Fibroblast of the aortic adventitia (primary cell): ENCODE measurements around the gene FAM228B. TPM values are rescaled to one million over a fixed set of nuclear protein-coding genes. Genes with fewer than 3 reads are reported as not detected.
"Not testable (repeated sequence)": the region's sequence is repeated elsewhere in the genome, so short reads cannot be mapped to it uniquely, and the experiment has no call there.

Experiments used
- DNase-seq: peaks from one replicate; pipeline ENCODE4 v3.0.0-alpha.2; 2010; ENCODE audit warnings: low read depth
- H3K4me3 ChIP-seq: 2 replicates; pipeline ENCODE4 v1.5.1; 2011; ENCODE audit warnings: low read depth, mild to moderate bottlenecking, control low read depth, low read length, moderate library complexity
- total RNA-seq: library from RNA; depleted of rRNA; stranded (reverse); fragments of >200 nt; gene quantifications from 2 replicates; pipeline ENCODE4 v1.2.3, GENCODE V29; 2012; ENCODE audit warnings: low replicate concordance
- TF ChIP-seq, protein P1 (sequence below): IDR thresholded peaks from 2 replicates; pipeline ENCODE4 v1.5.1; 2011; ENCODE audit warnings: mild to moderate bottlenecking, low read length, control low read depth, inconsistent platforms; ENCODE audit not compliant: insufficient read depth

Gene FAM228B
- total RNA-seq, 1 donor = 10.3 TPM

GRCh38 chr2:24104110-24104650, 19.1 kb upstream of the FAM228B start:
- TF ChIP-seq, protein P1, sequence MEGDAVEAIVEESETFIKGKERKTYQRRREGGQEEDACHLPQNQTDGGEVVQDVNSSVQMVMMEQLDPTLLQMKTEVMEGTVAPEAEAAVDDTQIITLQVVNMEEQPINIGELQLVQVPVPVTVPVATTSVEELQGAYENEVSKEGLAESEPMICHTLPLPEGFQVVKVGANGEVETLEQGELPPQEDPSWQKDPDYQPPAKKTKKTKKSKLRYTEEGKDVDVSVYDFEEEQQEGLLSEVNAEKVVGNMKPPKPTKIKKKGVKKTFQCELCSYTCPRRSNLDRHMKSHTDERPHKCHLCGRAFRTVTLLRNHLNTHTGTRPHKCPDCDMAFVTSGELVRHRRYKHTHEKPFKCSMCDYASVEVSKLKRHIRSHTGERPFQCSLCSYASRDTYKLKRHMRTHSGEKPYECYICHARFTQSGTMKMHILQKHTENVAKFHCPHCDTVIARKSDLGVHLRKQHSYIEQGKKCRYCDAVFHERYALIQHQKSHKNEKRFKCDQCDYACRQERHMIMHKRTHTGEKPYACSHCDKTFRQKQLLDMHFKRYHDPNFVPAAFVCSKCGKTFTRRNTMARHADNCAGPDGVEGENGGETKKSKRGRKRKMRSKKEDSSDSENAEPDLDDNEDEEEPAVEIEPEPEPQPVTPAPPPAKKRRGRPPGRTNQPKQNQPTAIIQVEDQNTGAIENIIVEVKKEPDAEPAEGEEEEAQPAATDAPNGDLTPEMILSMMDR = no peak
- no peak overlapping the region for H3K4me3 ChIP-seq

GRCh38 chr2:24104906-24105305, 18.4 kb upstream of the FAM228B start:
- DNase-seq = no peak
- H3K4me3 ChIP-seq = no peak overlapping the region
- TF ChIP-seq, protein P1 = no peak

More at GRCh38 chr2:24104110-24104650, 19.1 kb upstream of the FAM228B start:
- no peak for DNase-seq

- no peak overlapping the region for H3K4me3 ChIP-seq
- peak; percentile 44 for DNase-seq
- TF ChIP-seq, protein P1 = no peak
Measured at GRCh38 chr2:24105816-24106215, 17.5 kb upstream of the FAM228B start.

- no peak for DNase-seq
- TF ChIP-seq, protein P1 = no peak
- no peak overlapping the region for H3K4me3 ChIP-seq
Measured at GRCh38 chr2:24106786-24107185, 16.5 kb upstream of the FAM228B start.

DNA sequence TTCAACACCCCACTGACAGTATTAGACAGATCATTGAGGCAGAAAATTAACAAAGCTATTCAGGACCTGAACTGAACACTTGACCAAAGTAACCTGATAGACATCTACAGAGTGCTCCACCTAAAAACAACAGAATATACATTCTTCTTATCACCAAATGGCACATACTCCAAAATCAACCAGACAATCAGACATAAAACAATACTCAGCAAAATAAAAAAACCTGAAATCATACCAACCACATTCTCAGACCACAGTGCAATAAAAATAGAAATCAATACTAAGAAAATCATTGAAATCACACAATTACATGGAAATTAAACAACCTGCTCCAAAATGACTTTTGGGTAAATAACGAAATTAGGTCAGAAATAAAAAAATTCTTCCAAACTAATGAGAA, 15.9 kb upstream of the FAM228B start:
- no peak for DNase-seq
- no peak overlapping the region for H3K4me3 ChIP-seq
- TF ChIP-seq, protein P1 = no peak

DNA sequence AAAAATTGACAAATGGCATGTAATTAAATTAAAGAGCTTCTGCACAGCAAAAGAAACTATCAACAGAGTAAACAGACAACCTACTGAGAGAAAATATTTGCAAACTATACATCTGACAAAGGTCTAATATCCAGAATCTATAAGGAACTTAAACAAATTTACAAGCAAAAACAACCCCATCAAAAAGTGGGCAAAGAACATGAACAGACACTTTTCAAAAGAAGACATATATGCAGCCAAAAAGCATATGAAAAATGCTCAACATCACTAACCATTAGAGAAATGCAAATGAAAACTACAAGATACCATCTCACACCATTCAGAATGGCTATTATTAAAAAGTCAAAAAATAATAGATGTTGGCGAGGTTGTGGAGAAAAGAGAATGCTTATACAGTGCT, 13.8 kb upstream of the FAM228B start:
- DNase-seq, H3K4me3 ChIP-seq: not testable (repeated sequence)

DNA sequence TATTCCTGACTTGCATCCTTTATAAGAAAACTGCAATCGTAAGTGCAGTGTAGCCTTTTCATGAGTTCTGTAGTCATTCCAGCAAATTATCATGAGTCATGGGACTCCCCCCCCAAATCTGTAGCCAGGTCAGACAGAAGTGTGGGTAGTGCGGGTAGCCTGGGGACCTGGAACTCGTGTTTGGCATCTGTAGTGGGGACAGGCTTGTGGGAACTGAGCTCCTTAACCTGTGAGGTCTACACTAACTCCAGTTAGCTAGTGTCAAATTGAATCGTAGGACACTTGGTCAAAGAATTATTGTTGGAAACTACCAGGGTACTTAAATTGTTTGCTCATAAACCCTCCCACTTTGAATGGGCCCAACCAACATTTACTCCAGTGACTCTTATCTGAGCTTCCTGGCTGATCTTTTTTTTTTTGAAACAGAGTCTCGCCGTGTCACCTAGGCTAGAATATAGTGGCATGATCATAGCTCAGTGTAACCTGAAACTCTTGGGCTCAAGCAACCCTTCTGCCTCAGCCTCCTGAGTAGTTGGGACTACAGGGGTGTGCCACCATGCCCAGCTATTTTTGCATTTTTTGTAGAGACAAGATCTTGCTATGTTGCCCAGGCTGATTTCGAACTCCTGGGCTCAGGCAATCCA, 12.5 kb upstream of the FAM228B start:
- no peak overlapping the region for H3K4me3 ChIP-seq
- DNase-seq = no peak
- TF ChIP-seq, protein P1 = no peak
